ENCODE results near the gene SGPL1.

The SGPL1 gene

DNA sequence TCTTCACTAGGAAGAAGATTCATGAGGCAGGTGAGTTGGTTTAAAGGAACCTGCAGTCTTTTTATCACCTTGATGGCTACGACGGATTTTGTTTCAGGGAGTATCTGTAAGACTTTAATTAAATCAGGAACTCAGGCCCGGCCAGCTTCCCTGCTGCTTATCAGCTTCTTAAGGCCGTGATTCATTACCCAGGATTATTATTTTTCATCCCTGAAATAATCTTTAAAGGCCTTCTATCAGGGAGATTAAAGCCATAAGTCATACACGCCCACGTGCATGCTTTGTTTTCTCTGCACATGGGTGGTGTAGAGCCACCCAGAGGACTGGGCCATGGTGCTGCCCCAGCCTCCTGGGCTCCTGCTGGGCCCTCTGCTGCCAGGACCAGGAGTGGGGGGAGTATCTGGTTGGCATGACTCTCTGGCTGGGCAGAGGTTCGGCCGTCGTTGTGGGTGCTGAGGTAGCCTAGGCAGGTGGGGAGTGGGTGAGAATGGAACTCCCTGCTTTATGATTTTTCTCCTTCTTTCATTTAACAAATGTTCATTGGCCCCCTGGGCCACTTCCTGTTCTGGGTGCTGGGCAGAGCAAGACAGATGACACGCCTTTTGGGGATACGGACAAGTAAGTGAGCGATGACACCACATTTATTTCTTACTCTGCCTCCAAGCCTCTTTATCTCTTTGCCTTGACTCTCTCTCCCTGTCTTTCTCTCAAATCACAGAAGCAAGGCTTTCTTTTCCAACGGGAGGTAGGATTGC lies 111.6 kb downstream of the SGPL1 start:
- no peak for DNase-seq

DNA sequence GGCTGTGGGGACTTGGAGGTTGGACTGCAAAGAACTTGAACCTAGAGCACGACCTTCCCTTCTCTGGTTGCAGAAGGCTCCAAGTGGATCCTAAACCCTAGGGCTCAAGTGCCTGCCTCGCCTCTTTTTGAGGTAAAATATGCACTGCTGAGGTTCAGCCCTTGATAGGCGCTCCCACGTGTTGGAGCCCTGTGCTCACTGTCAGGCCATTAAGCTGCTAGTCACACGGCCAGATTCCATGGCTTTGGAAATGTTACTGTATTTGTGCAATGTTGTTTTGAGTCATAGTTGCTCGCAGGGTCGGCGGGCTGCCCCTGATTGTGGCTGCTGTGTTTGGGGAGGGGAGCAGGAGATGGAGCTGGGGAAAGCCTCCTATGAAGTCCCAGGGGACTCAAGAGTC lies 112.4 kb downstream of the SGPL1 start:
- no peak for DNase-seq

DNA sequence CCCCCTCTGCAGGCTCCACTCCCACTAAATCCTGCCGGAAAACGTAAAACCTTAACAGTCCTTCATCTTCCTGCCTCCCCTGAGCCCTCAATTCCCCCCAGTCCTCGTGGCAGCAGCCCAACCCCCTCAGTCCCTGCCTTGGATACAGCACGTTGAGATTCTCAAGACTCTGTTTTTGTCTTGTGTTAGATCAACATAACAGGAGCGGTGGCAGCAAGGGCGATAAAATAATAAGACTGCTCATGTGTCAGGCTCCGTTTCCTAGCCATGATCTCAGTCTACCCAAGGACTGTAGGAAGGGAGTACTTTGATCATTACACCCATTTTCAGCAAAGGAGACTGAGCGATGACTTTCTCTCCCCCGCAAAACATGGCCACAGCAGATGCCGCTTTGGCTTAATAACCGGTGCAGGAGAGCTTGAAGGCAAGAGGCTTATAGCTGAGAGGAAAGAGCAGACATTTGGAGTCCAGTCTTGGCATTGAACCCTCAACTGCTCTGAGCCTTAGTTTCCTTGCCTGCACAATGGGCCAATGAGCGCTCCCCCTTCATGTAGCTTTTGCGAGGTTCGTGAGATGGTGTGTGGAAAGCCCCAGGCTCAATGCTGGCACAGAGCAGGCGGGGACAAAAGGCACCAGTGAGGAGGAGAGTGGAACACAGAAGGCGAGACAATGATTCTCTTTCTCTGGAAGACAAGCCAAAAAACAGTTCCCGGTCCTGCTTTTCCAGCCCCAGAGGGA lies 114.7 kb downstream of the SGPL1 start:
- DNase-seq = no peak
